Neural cell (in vitro differentiated cells): ENCODE data around the gene CST9. TPM values are rescaled to one million over a fixed set of nuclear protein-coding genes. Genes with fewer than 3 reads are reported as not detected.
A peak's percentile ranks its signal among the peaks of the same experiment; 100 is the strongest.

ENCODE experiments used
- H2AFZ ChIP-seq: fragments of 200-600, 300-800 bp; sonication (generic), shearing (Covaris generic); 2 replicates; pipeline ENCODE4 v1.6.0; 2014; ENCODE audit warnings: low read depth, mild to moderate bottlenecking, antibody characterized with exemption, low read length, moderate library complexity
- H3F3A ChIP-seq: fragments of 200-600 bp; shearing (Covaris generic); 2 replicates; pipeline ENCODE4 v1.6.1; 2016; ENCODE audit warnings: mild to moderate bottlenecking, moderate library complexity, mixed read lengths, antibody characterized with exemption, low read length; ENCODE audit not compliant: insufficient read depth, poor library complexity, severe bottlenecking
- H3K27ac ChIP-seq: fragments of 200-600, 300-800 bp; sonication (generic), shearing (Covaris generic); 2 replicates; pipeline ENCODE4 v1.5.1; 2014; ENCODE audit warnings: mild to moderate bottlenecking, low read length, moderate library complexity
- H3K27me3 ChIP-seq: fragments of 300-800, 200-600 bp; sonication (generic), shearing (Covaris generic); 2 replicates; pipeline ENCODE4 v1.6.0; 2014; ENCODE audit warnings: mild to moderate bottlenecking, low read depth, low read length, moderate library complexity; ENCODE audit not compliant: insufficient read depth
- H3K36me3 ChIP-seq: fragments of 300-800, 200-600 bp; sonication (generic), shearing (Covaris generic); 2 replicates; pipeline ENCODE4 v1.5.1; 2014; ENCODE audit warnings: mild to moderate bottlenecking, antibody characterized with exemption, low read length, moderate library complexity; ENCODE audit not compliant: insufficient read depth
- H3K4me2 ChIP-seq: fragments of 300-800, 200-600 bp; sonication (generic), shearing (Covaris generic); 2 replicates; pipeline ENCODE4 v1.6.0; 2014; ENCODE audit warnings: mild to moderate bottlenecking, low read length
- H3K4me3 ChIP-seq: fragments of 300-800, 200-600 bp; sonication (generic), shearing (Covaris generic); 2 replicates; pipeline ENCODE4 v1.5.1; 2014; ENCODE audit warnings: mild to moderate bottlenecking, low read length, moderate library complexity
- H3K79me2 ChIP-seq: fragments of 200-600 bp; shearing (Covaris generic); replicated peaks from 2 replicates; pipeline ENCODE4 v1.6.0; 2014; ENCODE audit warnings: mild to moderate bottlenecking, low read length, moderate library complexity; ENCODE audit not compliant: insufficient read depth
- H3K9ac ChIP-seq: fragments of 300-800, 200-600 bp; sonication (generic), shearing (Covaris generic); 2 replicates; pipeline ENCODE4 v1.6.1; 2016; ENCODE audit warnings: mild to moderate bottlenecking, low read length, mixed read lengths
- H3K9me2 ChIP-seq: fragments of 200-600 bp; shearing (Covaris generic); 2 replicates; pipeline ENCODE4 v1.6.1; 2016; ENCODE audit warnings: mild to moderate bottlenecking, low read length, mixed read lengths; ENCODE audit not compliant: insufficient read depth
- H3K9me3 ChIP-seq: fragments of 200-600, 300-800 bp; sonication (generic), shearing (Covaris generic); 2 replicates; pipeline ENCODE4 v1.6.1; 2016; ENCODE audit warnings: mild to moderate bottlenecking, mixed run types, low read length, moderate library complexity, mixed read lengths
- H4K20me1 ChIP-seq: fragments of 200-600 bp; shearing (Covaris generic); 2 replicates; pipeline ENCODE4 v1.6.1; 2016; ENCODE audit warnings: mild to moderate bottlenecking, mixed run types; ENCODE audit not compliant: insufficient read depth
- EP300 ChIP-seq: fragments of 450-650 bp; conservative IDR thresholded peaks from 2 replicates; pipeline ENCODE4 v1.6.1; 2014; ENCODE audit warnings: antibody characterized with exemption, mild to moderate bottlenecking, moderate library complexity; ENCODE audit not compliant: poor library complexity, severe bottlenecking
- EZH2 ChIP-seq: fragments of 200-600, 300-800 bp; shearing (Covaris generic), sonication (generic); IDR thresholded peaks from 2 replicates; pipeline ENCODE4 v1.6.1; 2014; ENCODE audit warnings: antibody characterized with exemption, low read length, borderline replicate concordance, mild to moderate bottlenecking; ENCODE audit not compliant: insufficient read depth, poor library complexity, severe bottlenecking
- MXI1 ChIP-seq: fragments of 450-650 bp; conservative IDR thresholded peaks from 2 replicates; pipeline ENCODE4 v1.6.1; 2014; ENCODE audit warnings: antibody characterized with exemption, mild to moderate bottlenecking; ENCODE audit not compliant: poor library complexity, severe bottlenecking
- POLR2AphosphoS5 ChIP-seq: IDR thresholded peaks from 2 replicates; pipeline ENCODE4 v1.6.1; 2012
- RAD21 ChIP-seq: fragments of 450-650 bp; conservative IDR thresholded peaks from 2 replicates; pipeline ENCODE4 v1.6.1; 2014; ENCODE audit warnings: antibody characterized with exemption, mild to moderate bottlenecking, moderate library complexity
- SMC3 ChIP-seq: fragments of 450-650 bp; conservative IDR thresholded peaks from 2 replicates; pipeline ENCODE4 v1.6.1; 2014; ENCODE audit warnings: antibody characterized with exemption, mild to moderate bottlenecking, moderate library complexity; ENCODE audit not compliant: poor library complexity
- TAF1 ChIP-seq: IDR thresholded peaks from 2 replicates; pipeline ENCODE4 v1.6.1; 2012; ENCODE audit warnings: low read depth
- polyA plus RNA-seq: library from polyadenylated mRNA; depleted of rRNA; stranded (reverse); fragments of >200 nt; gene quantifications from 2 replicates; pipeline ENCODE4 v1.2.3, GENCODE V29; 2014
- TF ChIP-seq, protein P1 (sequence below): fragments of 450-650 bp; IDR thresholded peaks from 2 replicates; pipeline ENCODE4 v1.5.1; 2014; ENCODE audit warnings: antibody characterized with exemption, mild to moderate bottlenecking, moderate library complexity; ENCODE audit not compliant: poor library complexity, severe bottlenecking
- TF ChIP-seq, protein P2 (sequence below): IDR thresholded peaks from 2 replicates; pipeline ENCODE4 v1.6.1; 2012; ENCODE audit warnings: borderline replicate concordance

CST9 gene
- polyA plus RNA-seq, 1 donor from 2014 or later: not detected

DNA sequence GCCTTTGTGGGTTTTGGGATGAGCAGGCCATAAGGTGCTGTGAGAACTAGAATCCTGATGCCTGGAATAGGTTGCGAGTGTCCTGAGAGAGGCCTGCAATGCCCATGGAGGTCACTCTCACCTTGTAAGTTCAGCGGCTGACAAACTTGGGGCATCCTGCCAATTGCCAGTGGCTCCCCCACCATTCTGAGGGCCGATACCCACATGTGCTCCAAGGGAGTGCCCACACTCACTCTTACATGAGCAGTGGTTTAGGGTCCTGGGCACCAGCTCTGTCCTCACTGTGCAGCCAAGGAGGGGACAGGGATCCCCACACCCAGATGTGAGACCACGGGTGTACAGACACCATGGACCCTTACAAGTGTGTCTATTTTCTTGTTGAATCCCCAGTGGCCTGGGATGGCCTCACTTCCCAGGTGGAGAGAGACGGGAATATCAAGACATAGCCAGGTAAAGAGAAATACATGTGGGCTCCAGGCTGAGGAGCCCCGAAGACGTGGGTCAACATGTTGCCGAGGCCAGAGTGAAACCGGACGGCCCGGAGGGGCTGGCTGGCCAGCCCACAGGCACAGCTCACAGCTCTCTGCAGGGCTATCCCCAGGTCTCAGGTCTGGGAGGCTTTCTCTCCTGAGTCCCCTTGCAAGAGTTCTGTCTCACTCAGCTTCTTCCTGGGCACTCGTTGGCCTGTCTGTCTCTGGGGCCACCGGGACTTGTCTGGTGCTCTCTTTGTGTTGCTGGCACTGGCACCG is 2.0 kb upstream of the CST9 start:
- H3K4me2 ChIP-seq: no peak overlapping the region
- H3K27me3 ChIP-seq: no peaks in the 10 kb centered on the region
- H2AFZ ChIP-seq: no peak overlapping the region
- no peaks in the 10 kb centered on the region for H3F3A ChIP-seq
- no peaks in the 10 kb centered on the region for H3K9me2 ChIP-seq
- H3K79me2 ChIP-seq: no peaks in the 10 kb centered on the region
- TF ChIP-seq, protein P1, sequence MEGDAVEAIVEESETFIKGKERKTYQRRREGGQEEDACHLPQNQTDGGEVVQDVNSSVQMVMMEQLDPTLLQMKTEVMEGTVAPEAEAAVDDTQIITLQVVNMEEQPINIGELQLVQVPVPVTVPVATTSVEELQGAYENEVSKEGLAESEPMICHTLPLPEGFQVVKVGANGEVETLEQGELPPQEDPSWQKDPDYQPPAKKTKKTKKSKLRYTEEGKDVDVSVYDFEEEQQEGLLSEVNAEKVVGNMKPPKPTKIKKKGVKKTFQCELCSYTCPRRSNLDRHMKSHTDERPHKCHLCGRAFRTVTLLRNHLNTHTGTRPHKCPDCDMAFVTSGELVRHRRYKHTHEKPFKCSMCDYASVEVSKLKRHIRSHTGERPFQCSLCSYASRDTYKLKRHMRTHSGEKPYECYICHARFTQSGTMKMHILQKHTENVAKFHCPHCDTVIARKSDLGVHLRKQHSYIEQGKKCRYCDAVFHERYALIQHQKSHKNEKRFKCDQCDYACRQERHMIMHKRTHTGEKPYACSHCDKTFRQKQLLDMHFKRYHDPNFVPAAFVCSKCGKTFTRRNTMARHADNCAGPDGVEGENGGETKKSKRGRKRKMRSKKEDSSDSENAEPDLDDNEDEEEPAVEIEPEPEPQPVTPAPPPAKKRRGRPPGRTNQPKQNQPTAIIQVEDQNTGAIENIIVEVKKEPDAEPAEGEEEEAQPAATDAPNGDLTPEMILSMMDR: no peak
- TF ChIP-seq EP300: no peak
- TF ChIP-seq RAD21: no peak
- no peak for TF ChIP-seq MXI1
- TF ChIP-seq POLR2AphosphoS5: no peak
- no peak for TF ChIP-seq TAF1
- TF ChIP-seq EZH2: no peak
- no peak overlapping the region for H3K9ac ChIP-seq
- no peak overlapping the region for H3K27ac ChIP-seq
- no peak overlapping the region for H3K4me3 ChIP-seq
- no peaks in the 10 kb centered on the region for H4K20me1 ChIP-seq
- no peaks in the 10 kb centered on the region for H3K9me3 ChIP-seq
- H3K36me3 ChIP-seq: no peaks in the 10 kb centered on the region

DNA sequence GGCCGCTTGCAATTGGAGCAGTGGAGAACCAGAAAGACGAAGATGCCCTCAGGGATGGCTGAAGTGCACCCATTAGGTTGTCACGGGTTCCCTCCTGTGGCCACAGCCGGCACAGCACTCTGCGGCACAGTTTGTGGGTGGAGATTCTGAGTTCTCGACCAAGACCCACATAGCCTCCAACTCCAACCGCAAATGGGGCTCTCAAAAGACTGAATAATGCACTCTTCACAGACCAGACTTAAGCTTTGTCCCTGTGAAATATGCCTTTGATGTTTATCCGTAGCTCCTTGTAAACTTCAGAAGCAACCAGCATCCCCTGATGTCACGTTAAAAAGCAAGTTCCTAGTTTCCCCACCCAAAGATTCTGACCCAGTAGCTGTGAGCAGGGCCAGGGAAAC is 934 bp upstream of the CST9 start:
- Histone ChIP-seq H3K27me3 (no peaks in the 10 kb centered on the region), H3K4me2 (no peak overlapping the region), H3K9me3 (no peaks in the 10 kb centered on the region), H3K79me2 (no peaks in the 10 kb centered on the region), H4K20me1 (no peaks in the 10 kb centered on the region), H3F3A (no peaks in the 10 kb centered on the region), H2AFZ (no peak overlapping the region), H3K36me3 (no peaks in the 10 kb centered on the region), H3K4me3 (no peak overlapping the region), H3K9ac (no peak overlapping the region), H3K9me2 (no peaks in the 10 kb centered on the region), H3K27ac (no peak overlapping the region)
- TF ChIP-seq EZH2 (no peak), POLR2AphosphoS5 (no peak), TAF1 (no peak), MXI1 (no peak), SMC3 (peak; percentile 83), RAD21 (peak; percentile 83), EP300 (no peak)
- TF ChIP-seq, protein P1: peak; percentile 87
- TF ChIP-seq, protein P2, sequence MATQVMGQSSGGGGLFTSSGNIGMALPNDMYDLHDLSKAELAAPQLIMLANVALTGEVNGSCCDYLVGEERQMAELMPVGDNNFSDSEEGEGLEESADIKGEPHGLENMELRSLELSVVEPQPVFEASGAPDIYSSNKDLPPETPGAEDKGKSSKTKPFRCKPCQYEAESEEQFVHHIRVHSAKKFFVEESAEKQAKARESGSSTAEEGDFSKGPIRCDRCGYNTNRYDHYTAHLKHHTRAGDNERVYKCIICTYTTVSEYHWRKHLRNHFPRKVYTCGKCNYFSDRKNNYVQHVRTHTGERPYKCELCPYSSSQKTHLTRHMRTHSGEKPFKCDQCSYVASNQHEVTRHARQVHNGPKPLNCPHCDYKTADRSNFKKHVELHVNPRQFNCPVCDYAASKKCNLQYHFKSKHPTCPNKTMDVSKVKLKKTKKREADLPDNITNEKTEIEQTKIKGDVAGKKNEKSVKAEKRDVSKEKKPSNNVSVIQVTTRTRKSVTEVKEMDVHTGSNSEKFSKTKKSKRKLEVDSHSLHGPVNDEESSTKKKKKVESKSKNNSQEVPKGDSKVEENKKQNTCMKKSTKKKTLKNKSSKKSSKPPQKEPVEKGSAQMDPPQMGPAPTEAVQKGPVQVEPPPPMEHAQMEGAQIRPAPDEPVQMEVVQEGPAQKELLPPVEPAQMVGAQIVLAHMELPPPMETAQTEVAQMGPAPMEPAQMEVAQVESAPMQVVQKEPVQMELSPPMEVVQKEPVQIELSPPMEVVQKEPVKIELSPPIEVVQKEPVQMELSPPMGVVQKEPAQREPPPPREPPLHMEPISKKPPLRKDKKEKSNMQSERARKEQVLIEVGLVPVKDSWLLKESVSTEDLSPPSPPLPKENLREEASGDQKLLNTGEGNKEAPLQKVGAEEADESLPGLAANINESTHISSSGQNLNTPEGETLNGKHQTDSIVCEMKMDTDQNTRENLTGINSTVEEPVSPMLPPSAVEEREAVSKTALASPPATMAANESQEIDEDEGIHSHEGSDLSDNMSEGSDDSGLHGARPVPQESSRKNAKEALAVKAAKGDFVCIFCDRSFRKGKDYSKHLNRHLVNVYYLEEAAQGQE: no peak
